ENCODE measurements around the gene ADAM19.

The ADAM19 gene

DNA sequence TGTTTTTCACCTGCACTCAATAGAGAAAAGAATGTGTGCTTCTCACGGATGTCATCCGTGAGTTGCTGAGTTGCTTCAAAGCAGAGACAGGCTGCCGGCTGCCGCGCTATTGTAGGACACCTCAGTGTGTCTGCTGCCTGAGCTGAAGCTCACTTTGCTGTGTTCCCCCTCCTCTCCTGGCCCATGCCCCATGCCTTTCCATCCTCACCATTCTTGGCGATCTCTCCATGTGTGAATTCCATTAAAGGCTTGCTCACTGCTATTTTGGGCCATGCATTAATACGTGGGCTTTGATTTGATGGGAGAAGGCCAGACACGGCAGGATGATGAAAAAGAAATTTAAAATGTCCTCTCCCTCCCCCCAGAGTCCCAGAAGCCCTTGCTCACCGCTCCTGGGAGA is 14.5 kb downstream of the ADAM19 start:
- no peak for DNase-seq (ENCODE audit: low read depth)

- no peak for DNase-seq (ENCODE audit: low read depth)
These were observed 16.3 kb downstream of the ADAM19 start for GRCh38 chr5:157559301-157559700.

- DNase-seq (ENCODE audit: low read depth), result no peak
These were observed 16.9 kb downstream of the ADAM19 start for GRCh38 chr5:157558681-157559080.

GRCh38 chr5:157558041-157558595 is 17.5 kb downstream of the ADAM19 start:
- no peak for DNase-seq (ENCODE audit: low read depth)

GRCh38 chr5:157556615-157557418 is 18.8 kb downstream of the ADAM19 start:
- DNase-seq (ENCODE audit: low read depth), result no peak

DNA sequence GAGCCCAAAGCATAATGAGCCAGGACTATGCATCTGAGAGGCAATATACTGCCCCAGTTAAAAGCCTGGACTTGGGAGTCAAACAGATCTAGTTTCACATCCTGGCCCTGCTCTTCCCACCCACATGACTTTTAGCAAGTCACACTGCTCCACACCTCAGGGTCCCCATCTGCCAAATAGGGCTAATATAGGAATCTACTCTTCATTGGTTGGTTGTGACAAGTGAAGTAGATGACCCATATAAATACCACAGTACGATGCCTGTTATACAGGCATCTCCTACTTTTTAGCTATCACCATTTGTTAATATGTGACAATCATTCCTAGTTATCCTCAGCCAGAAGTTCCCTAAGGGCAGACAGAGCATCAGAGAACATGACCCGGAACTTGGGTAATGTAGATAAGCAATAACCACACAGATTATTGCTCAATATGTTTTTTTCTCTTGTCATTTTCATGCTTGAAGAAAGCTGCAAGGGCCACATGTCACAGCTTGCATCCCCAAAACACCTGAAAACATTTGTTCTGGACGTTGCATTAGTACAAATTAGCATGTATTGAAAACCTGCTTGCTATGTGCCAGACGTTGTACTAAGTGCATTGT is 20.4 kb downstream of the ADAM19 start:
- DNase-seq (ENCODE audit: low read depth), result no peak

- DNase-seq (ENCODE audit: low read depth), result no peak
These were observed 21.2 kb downstream of the ADAM19 start for GRCh38 chr5:157554179-157555036.

DNA sequence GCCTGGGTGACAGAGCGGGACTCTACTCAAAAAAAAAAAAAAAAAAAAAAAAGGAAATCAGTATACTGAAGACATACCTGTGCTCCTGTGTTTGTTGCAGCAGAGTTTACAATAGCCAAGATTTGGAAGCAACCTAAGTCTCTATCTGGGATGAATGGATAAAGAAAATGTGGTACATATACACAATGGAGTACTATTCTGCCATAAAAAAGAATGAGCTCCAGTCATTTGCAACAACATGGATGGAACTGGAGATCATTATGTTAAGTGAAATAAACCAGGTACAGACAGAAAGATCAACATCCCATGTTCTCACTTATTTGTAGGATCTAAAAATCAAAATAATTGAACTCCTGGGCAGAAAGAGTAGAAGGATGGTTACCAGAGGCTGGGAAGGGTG is 22.9 kb downstream of the ADAM19 start:
- DNase-seq (ENCODE audit: low read depth), result no peak

DNA sequence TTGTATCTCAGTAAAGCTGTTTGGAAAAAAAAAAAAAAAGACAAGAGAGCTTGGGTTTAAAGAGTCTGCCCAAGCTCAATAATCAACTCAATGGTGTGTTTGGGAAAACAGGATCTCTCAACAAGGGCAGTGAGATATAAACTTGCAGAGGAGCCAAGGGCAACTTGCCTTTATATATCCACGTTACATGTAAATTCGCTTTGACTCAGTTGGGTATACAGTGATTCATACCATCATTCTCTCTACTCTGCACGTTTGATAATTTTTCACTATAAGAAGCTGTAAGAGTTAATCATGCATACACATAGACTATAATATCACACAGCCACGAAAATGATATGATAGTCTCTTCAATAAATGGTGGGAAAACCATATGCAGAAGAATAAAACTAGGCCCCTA is 24.9 kb downstream of the ADAM19 start:
- DNase-seq (ENCODE audit: low read depth), result no peak

GRCh38 chr5:157549954-157550549 is 25.5 kb downstream of the ADAM19 start:
- DNase-seq (ENCODE audit: low read depth), result no peak

DNA sequence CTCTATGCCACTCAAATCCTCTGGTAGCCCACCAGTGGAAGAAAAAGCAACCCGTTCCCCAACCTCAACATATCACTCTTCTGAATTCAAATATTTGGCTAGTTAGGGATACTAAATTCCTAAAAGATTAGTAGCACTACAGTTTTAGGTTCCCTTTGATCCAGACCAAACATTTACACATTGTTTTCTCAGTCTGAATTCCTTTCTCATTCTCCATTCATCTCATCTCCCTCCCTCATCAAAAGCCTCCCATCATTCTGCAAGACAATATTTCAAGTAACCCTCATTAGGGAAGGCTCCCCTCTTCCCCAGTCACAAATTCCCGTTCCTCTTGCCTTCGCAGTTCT is 26.3 kb downstream of the ADAM19 start:
- DNase-seq (ENCODE audit: low read depth), result no peak

- DNase-seq (ENCODE audit: low read depth), result no peak
These were observed 26.9 kb downstream of the ADAM19 start for GRCh38 chr5:157548513-157549282.

DNA sequence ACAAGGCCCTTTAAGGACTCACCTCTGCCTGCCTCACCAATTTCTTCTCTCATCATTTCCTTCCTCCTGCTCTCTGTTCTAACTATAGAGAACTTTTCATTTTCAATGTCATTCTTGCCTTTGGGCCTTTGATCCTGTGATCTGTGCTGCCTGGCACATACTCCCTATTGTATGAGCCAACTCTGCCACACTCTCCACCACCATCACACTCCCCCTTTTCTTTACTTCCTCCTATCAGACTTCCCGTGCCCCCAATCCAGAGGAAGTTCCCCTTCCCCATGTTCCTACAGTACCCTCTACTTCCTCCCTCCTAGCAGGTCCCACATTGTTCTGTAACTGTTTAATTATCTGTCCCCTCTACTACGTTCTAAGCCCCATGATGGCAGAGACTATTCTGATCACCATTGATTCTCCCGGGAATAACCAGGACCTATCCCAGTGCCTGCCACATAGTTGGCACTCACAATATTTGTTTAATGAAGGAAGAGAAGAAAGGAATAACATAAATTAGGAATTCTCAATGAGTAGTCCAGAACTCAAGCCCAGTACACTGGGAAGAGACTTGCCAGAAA is 27.5 kb downstream of the ADAM19 start:
- DNase-seq (ENCODE audit: low read depth), result no peak

DNA sequence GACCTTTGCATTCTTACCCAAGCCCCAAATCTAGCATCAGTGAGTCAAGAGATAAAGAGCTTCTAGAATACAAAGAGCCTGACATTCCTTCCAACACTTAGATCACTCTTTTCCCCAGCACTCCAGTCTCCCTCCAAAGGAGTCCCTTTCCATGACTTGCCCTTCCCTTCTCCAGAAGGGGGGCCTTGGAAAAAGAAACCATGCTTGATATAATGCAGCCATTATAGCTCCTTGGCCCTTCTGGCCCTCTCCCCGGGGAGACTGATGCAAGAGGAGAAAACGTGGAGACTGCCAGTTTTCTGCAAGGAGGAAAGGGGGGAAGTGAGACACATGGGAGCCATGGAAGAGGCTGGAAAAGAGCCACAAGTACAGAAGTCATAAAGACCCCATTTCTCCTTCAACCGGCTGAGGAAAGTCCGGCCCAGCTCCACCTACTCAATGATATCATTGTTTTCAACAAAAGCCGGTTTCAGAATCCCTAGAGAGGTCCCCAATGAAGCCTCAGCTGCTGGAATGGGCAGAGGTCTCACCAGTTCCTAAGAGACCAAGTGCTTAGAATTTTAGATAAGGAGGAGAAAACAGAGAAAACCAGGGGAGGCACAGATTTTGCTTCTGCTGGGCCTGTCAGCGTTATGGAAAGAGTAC is 29.0 kb downstream of the ADAM19 start:
- no peak for DNase-seq (ENCODE audit: low read depth)

DNA sequence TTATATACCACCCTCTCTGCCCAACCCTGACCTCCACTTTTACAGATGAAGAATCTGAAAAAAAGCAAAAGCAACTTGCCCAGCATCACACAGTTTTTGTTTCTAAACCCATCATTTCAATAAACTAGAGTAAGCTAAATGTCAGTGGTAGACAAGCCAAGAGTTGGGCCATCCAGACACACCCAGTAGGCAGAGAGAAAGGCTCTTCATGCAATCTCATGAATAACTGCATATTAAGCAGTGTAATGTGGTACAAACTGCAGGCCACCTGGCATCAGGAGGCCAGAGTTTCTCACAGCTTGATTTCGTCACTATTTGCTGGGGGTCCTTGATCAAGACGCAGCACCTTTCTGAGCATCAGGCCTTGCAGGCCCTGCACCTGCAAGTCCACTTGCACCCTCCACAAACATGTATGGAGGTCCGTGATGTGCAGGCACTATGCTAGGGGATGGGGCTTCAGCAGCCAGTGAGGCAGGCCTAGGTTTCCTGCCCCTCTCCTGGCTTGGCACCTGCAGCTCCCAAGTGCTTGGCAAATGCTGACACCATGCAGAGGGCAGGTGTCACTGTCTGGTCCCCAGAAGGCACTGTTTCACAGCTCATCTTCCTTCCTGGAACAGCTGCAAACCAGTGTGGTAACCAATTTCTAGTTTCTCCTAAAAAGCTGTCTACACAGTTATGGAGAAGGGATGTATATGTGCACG is 29.8 kb downstream of the ADAM19 start:
- DNase-seq (ENCODE audit: low read depth), result no peak

GRCh38 chr5:157544623-157544989 is 31.0 kb downstream of the ADAM19 start:
- DNase-seq (ENCODE audit: low read depth), result no peak

DNA sequence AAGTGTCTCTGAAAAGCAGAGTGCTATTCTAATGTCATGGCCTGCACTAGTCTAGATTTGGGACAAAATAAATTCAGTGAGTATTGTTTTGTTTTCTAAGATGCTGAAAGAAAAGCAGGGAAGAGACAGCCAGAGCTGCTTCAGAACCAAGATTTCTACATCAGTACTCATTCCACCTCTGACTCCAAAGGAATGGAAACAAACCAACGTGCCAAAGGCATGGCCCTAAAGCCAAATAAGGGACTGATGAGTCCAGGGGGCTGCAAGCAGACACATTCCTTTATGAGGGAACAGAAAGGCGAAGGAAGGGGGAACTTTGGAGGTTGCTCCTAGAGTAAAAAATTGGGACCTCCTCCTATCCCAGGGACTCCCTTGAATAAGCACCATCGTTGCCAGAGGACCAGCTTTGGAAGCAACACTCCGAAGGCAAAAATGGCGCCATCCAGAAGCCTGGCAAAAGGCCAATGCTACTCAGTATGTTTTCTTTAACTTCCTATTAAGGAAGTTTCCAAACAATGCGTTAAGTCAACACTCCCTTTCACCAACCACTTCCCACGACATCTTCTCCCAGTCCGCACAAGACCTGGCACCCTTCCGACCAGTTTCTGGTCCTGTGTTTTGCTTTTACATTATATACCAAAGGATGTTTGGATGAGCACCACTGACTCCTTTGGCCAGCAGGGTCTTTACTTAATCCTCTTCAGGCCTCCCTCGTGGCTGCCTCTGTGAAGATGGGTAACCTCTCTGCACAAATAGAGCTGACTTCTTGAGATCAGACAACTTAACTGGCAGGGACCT is 31.6 kb downstream of the ADAM19 start:
- DNase-seq (ENCODE audit: low read depth), result no peak

DNA sequence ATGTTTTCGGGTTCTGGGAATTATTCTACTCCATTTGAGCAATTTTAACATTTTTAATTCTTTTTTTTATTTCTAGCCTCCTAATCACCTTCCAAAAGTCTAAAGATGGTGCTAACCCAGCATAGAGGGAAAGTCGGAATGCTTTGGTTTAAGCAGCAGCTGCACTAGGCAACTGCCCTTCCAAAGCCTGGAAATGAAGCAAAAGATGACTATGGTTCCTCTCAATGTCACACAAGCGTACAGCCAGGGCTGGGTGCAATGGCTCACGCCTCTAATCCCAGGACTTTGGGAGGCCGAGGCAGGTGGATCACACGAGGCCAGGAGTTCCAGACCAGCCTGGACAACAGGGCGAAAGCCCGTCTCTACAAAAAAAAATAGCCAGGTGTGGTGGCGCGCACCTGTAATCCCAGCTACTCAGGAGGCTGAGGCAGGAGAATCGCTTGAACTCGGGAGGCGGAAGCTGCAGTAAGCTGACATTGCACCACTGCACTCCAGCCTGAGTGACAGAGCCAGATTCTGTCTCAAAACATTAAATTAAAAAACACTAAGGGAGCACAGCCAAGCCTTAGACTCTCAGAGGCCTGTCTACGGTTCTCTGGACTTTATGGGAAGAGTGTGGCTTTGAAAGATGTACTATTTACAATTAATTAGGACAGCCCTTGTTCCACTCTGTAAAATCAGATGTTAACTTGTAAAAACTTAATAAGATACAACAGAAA is 33.1 kb downstream of the ADAM19 start:
- no peak for DNase-seq (ENCODE audit: low read depth)
